ENCODE data around the gene RAB42.

Gene RAB42

DNA sequence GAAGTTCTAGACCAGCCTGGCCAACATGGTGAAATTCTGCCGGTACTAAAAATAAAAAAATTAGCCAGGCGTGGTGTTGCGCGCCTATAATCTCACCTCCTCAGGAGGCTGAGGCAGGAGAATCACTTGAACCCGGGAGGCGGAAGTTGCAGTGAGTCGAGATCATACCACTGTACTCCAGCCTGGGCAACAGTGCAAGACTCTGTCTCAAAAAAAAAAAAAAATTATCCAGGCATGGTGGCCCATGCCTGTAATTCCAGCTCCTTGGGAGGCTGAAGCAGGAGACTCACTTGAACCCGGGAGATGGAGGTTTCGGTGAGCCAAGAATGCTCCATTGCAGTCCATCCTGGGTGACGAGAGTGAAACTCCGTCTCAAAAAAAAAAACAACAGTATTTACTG, 18.5 kb upstream of the RAB42 start:
- no peak overlapping the region for H3K4me3 ChIP-seq (ENCODE audit: low read depth, low read length)
- DNase-seq (ENCODE audit: low read depth, low spot score), result no peak
- TF ChIP-seq, protein P1, sequence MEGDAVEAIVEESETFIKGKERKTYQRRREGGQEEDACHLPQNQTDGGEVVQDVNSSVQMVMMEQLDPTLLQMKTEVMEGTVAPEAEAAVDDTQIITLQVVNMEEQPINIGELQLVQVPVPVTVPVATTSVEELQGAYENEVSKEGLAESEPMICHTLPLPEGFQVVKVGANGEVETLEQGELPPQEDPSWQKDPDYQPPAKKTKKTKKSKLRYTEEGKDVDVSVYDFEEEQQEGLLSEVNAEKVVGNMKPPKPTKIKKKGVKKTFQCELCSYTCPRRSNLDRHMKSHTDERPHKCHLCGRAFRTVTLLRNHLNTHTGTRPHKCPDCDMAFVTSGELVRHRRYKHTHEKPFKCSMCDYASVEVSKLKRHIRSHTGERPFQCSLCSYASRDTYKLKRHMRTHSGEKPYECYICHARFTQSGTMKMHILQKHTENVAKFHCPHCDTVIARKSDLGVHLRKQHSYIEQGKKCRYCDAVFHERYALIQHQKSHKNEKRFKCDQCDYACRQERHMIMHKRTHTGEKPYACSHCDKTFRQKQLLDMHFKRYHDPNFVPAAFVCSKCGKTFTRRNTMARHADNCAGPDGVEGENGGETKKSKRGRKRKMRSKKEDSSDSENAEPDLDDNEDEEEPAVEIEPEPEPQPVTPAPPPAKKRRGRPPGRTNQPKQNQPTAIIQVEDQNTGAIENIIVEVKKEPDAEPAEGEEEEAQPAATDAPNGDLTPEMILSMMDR (IDR thresholded peaks at IDR 0.05; ENCODE audit: insufficient read depth, low read length, missing control alignments), result no peak
- POLR2A ChIA-PET, result interaction anchor here (1.5 kb wide), 1 partner anchor 8 kb away, joined by 7 read pairs; no protein-coding TSS in a partner anchor
- CTCF ChIA-PET, result interaction anchor here (1.7 kb wide), 1 partner anchor 325 kb away, joined by 4 read pairs; no protein-coding TSS in a partner anchor

DNA sequence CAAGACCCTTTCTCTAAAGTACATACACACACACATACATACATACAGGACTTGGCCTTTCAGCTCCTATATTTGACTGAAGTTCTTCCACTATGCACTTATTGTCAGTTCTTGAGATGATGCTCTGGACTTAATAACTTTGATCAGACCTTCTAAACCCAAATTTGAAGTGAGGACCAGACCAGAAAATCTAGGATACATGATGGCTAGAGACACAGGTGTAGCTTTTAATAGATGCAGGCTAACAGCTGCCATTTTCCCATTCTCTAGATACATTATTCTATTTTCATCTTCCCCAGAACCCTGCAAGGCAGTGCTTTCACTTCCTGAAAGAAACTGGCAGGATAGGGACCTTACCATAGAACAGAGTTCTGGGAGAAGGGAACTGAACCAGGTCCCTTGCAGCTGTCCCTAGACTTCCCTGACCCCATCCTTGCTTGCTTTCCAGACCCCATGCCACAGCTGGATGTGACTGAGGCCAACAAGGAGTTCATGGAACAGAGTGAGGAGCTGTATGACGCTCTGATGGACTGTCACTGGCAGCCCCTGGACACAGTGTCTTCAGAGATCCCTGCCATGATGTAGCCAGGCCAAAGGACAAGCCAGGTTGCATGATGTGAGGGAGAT, 14.9 kb upstream of the RAB42 start:
- TF ChIP-seq, protein P1 (IDR thresholded peaks at IDR 0.05; ENCODE audit: insufficient read depth, low read length, missing control alignments), result no peak
- POLR2A ChIA-PET, result interaction anchor here (0.7 to 2.0 kb wide), 2 partner anchors 11 to 24 kb away, joined by 3 to 9 read pairs; no protein-coding TSS in a partner anchor
- H3K4me3 ChIP-seq (ENCODE audit: low read depth, low read length), result no peak overlapping the region
- CTCF ChIA-PET, result interaction anchor here (0.9 to 1.4 kb wide), 3 partner anchors 25 to 217 kb away, joined by 3 to 4 read pairs (median 3); no protein-coding TSS in a partner anchor
- DNase-seq (ENCODE audit: low read depth, low spot score), result no peak

GRCh38 chr1:28577738-28578536, 14.1 kb upstream of the RAB42 start:
- no peak for DNase-seq (ENCODE audit: low read depth, low spot score)
- TF ChIP-seq, protein P1 (IDR thresholded peaks at IDR 0.05; ENCODE audit: insufficient read depth, low read length, missing control alignments), result no peak
- H3K4me3 ChIP-seq (ENCODE audit: low read depth, low read length), result no peak overlapping the region
- CTCF ChIA-PET, result interaction anchor here (0.9 to 4.3 kb wide), 6 partner anchors 24 to 299 kb away, joined by 3 to 31 read pairs (median 4); no protein-coding TSS in a partner anchor
- POLR2A ChIA-PET, result interaction anchor here (0.7 to 4.3 kb wide), 5 partner anchors 8 to 24 kb away, joined by 3 to 57 read pairs (median 3); partner anchors contain the start of gene TRNAU1AP

GRCh38 chr1:28578696-28579218, 13.3 kb upstream of the RAB42 start:
- DNase-seq (ENCODE audit: low read depth, low spot score), result no peak
- CTCF ChIA-PET, result interaction anchor here (0.7 to 4.3 kb wide), 5 partner anchors 8 to 299 kb away, joined by 3 to 31 read pairs (median 3); no protein-coding TSS in a partner anchor
- TF ChIP-seq, protein P1 (IDR thresholded peaks at IDR 0.05; ENCODE audit: insufficient read depth, low read length, missing control alignments), result no peak
- no peak overlapping the region for H3K4me3 ChIP-seq (ENCODE audit: low read depth, low read length)
- POLR2A ChIA-PET, result interaction anchor here (0.5 to 4.9 kb wide), 7 partner anchors 9 to 329 kb away, joined by 3 to 57 read pairs (median 4); partner anchors contain the start of genes TAF12 and TRNAU1AP

GRCh38 chr1:28579401-28579800, 12.7 kb upstream of the RAB42 start:
- ChIA-PET POLR2A (interaction anchor here (0.5 to 4.9 kb wide), 7 partner anchors 9 to 330 kb away, joined by 3 to 57 read pairs (median 4); partner anchors contain the start of genes TAF12 and TRNAU1AP), CTCF (interaction anchor here (0.7 to 4.3 kb wide), 5 partner anchors 8 to 298 kb away, joined by 3 to 31 read pairs (median 3); no protein-coding TSS in a partner anchor)
- DNase-seq (ENCODE audit: low read depth, low spot score), result no peak
- peak overlapping the region; percentile 93 for H3K4me3 ChIP-seq (ENCODE audit: low read depth, low read length)
- TF ChIP-seq, protein P1 (IDR thresholded peaks at IDR 0.05; ENCODE audit: insufficient read depth, low read length, missing control alignments), result no peak

All from AG04449 (cell line).